ENCODE results near the gene DOHH.

GRCh38 chr19:3478409-3479176 lies 21.9 kb downstream of the DOHH start:
- TF ChIP-seq EZH2 (IDR thresholded peaks at IDR 0.05) (no peak), POLR2AphosphoS5 (IDR thresholded peaks at IDR 0.05; ENCODE audit: borderline replicate concordance, low read depth, low read length) (no peak)
